ENCODE results near the gene TRMT11. TPM values are rescaled to one million over a fixed set of nuclear protein-coding genes. Genes with fewer than 3 reads are reported as not detected.
A peak's percentile ranks its signal among the peaks of the same experiment; 100 is the strongest.
"Not testable (repeated sequence)": the region's sequence is repeated elsewhere in the genome, so short reads cannot be mapped to it uniquely, and the experiment has no call there.

Gene TRMT11
- total RNA-seq, 1 experiment from 2014 or later, result 22.2 TPM

DNA sequence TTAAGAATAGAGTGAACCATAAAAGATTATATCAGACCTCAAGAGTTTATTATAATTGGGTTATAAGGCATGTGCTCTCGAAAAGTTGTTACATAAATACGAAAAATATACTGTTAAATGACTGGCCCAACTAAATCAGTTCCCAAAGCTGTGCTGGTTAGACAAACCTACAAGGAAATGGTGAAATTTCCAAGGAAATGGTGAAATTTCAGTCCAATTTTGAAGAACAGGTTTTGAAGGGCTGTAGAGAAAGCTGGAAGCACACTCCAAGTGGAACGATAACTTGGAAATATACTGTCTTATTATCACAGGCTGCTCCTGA is 400 bp upstream of the TRMT11 start:
- in situ Hi-C loops (cut with HindIII; ENCODE audit: low sequenced_read_pairs), result no loop called here
- no peak for DNase-seq (ENCODE audit: low spot score)

DNA sequence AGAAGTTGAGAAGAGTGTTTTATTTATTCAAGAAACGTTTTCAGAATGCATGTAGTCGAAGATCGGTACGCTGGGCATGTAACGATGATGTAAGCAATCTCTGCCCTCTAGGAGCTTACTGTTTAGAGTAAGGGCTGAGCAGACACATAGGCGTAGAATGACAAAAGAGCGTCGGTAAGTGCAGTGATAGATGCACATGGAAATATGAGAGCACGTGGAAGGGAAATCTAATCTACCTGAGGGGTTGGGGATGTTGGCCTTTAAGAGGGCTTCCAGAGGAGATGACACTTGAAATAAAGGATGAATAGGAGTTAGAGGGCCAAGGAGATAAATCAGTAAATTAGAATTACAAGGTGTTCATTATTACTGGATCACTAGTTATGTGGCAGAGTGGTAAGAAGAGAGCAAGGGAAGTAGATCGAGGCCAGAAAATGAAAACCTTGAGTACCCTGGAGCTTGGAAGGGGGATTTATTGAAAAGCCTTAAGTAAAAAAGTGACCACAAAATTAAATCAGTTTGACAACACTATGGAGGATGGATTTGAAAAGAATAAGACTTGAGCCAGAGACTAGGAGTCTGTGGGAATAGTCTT is 782 bp downstream of the TRMT11 start:
- in situ Hi-C loops (cut with HindIII; ENCODE audit: low sequenced_read_pairs), result no loop called here
- DNase-seq (ENCODE audit: low spot score), result peak; percentile 65

DNA sequence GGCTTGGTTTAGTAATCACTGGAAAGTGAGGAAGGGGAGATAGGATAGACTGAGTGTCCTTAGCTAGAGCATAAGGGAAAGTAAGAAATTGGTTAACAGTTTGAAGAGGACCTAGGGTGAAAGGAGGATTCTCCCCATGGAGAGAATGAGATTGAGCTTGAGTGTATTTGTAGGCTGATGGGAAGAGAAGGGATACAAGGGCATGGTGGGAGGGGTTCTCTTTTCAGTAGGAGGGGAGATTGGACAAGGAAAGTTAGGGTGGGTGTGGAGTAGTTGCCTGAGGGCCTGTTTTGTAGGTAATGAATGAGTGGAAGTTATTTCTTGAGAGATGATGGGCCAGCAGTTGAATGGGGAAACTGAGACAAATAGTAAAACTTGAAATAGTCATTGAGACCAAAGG is 1.9 kb downstream of the TRMT11 start:
- in situ Hi-C loops (cut with HindIII; ENCODE audit: low sequenced_read_pairs), result no loop called here
- DNase-seq (ENCODE audit: low spot score), result no peak

DNA sequence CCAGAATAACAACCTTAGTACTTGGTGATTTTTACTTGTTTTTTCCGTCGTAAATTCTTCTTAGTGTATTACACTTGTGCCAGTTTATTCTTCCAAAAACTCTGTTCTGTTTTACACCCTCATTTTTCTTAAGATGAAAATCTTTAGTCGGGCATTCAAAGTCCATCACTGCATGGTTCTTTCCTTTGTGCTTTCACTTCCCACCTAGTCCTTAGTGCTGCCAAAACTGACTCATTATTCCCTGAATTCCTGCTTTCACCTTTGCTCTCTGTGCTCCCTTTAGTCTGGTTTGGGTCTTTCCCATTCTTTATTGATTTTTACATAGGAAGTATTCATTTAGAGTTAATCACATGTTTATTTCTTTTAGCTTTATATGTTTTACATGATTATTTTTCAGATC is 3.3 kb downstream of the TRMT11 start:
- in situ Hi-C loops (cut with HindIII; ENCODE audit: low sequenced_read_pairs), result no loop called here
- no peak for DNase-seq (ENCODE audit: low spot score)

DNA sequence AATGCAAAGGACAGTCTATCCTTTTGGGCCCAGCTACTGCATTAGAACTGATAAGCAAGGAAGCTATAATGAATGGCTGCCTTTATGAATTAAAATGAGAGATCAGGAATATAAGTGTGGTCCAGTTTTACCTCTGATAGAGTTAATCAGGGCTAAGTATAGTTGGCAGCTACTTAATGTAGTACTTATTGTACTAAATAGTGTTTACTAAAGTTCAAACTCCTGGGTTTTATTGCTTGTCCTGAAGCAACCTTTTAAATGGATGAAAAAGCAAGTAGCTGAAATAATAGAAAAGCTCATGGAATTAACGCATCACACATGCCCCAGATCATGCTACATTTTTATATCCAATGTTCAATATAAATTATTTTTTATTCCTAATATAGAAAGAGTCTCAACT is 5.3 kb downstream of the TRMT11 start:
- peak; percentile 11 for DNase-seq (ENCODE audit: low spot score)
- in situ Hi-C loops (cut with HindIII; ENCODE audit: low sequenced_read_pairs), result no loop called here

DNA sequence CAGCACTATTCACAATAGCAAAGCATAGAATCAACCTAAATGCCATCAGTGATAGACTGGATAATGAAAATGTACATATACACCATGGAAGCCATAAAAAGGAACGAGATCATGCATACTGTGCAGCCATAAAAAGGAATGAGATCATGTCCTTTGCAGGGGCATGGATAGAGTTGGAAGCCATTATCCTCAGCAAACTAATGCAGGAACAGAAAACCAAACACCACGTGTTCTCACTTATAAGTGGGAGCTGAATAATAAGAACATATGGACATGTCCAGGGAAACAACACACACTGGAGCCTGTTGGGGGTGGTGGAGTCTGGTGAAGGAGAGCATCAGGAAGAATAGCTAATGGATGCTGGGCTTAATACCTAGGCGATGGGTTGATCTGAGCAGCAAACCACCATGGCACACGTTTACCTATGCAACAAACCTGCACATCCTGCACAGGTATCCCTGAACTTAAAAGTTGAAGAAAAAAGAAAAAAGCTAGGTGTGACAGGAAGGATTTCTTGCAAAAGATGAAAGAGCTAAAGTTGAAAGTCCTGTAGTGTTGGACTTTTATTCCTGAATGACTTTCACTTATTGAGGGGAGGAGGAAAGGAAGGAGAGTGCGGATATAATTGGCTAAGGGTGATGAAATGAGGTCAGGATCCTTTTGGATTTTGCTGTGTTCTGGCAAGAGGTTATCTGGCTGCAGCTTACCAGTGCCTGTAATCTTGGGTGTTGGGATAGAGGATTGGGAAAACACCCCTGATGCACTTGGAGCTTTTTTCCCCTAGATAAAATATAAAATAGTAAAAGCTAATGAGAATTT is 8.5 kb downstream of the TRMT11 start:
- DNase-seq (ENCODE audit: low spot score), result peak; percentile 49
- in situ Hi-C loops (cut with HindIII; ENCODE audit: low sequenced_read_pairs), result no loop called here

DNA sequence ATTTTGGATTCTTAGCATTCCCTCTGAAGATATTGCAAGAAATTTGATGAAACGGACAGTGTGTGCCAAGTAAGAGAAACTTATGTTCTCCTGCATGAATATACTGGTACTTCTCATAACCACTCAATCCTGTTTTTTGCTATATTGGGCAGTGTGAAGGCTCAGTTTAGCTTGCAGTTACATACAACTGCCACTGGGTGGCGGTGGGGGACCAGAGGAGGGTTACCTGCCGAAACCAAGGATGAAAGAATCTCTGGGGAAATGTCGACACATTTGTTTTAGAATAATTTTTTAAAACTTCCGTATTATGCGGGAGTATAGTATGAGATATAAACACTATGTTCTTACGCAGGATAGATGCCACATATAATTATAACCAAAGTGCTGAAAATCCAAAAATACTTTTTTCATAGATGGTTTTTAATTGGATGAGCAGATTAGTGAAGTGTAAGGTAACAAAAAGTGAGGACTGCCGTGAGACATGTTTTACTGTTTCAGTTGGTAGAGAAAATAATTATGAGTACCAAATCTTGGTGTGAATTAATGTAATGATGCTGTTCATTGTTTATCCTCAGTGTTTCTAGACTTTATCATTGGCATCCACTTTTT is 9.7 kb downstream of the TRMT11 start:
- in situ Hi-C loops (cut with HindIII; ENCODE audit: low sequenced_read_pairs), result no loop called here
- DNase-seq (ENCODE audit: low spot score), result peak; percentile 88

DNA sequence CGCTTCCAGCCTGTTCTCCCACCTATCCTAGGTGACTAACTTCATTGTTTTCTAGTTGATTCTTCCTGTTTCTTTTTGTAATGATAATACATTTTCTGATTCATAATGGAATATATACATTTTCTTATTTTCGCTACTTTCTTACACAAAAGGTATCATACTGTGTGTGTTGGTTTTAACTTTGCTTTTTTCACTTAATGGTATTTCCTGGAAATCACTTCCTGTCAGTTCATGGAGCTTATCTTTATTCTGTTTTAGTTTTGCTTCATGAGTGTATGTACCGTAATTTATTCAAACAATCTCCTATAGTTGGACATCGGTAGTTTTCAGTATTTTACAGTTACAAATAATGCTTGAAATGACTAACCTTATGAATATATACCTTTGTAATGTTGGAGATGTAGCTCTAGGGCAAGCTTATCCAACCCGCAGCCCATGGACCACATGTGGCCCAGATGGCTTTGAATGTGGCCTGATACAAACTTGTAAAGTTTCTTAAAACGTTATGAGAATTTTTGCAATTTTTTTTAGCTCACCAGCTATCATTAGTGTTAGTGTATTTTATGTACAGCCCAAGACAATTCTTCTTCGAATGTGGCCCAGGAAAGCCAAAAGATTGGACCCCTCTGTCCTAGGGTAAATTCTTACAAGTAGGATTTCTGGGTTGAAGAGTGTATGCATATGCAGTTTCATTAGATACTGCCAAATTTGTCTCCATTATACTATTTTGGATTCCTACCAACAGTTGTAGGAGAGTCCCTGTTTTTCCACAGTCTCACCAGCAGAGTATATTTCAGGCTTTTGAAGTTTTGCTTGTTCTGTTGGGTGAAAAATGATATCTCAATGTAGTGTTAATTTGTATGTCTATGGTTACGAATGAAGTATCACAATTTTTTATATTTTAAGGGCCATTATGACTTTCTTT is 16.7 kb downstream of the TRMT11 start:
- DNase-seq (ENCODE audit: low spot score), result no peak
- in situ Hi-C loops (cut with HindIII; ENCODE audit: low sequenced_read_pairs), result no loop called here

DNA sequence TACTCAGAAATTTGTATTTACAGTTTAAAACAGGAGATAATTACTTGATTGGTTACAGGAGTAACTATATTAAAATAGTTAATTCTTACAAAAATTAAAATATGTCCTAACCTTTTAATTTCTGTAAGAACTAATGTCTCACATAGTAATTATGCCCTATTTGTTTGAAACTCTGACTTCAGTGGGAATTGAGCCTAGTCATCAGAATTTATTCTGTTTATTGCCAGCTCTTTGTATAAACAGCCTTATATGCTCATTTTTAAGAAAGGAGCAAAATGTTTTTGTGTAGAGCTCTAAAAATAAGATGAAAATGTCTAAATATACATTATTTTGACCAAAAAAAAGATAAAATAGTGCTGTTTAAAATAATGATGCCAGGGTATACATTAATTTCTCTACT is 21.5 kb downstream of the TRMT11 start:
- no peak for DNase-seq (ENCODE audit: low spot score)
- in situ Hi-C loops (cut with HindIII; ENCODE audit: low sequenced_read_pairs), result no loop called here

DNA sequence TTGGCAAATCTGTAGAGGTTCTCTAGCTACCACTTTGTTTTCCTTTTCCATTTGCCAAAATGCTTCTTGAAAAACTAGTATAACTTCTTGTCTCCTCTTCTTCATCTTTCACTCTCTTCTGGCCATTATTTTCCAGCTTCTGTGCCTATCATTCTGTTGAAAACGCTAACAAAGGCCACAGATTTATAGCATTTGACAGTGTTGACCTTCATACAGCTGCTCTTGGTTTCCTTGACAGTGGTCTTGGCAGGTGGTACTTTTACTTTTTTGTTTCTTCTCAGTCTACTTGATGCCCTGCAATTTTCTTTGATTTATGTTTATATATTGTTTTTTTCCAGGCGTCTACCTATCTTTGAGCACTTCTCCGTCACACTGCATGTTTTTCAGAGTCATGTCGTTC is 23.7 kb downstream of the TRMT11 start:
- in situ Hi-C loops (cut with HindIII; ENCODE audit: low sequenced_read_pairs), result no loop called here
- no peak for DNase-seq (ENCODE audit: low spot score)

DNA sequence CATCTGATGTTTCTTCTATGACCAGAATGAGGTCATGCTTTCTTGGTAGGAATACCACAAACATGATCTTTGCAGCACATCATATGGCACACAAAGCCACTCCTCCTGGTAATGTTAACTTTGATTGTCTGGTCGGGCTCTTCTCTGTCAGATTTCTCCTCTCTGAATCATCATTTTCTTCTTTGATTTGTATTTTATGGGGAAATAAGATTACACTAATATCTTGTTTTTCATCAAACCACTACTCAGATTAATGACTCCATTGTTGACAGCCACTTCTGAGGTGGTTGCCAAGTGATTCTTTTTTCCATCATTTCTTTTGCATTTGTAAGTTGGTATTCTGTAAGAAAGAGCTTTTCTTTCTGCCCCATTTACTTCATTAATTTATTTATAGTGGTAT is 29.5 kb downstream of the TRMT11 start:
- in situ Hi-C loops (cut with HindIII; ENCODE audit: low sequenced_read_pairs), result no loop called here
- DNase-seq (ENCODE audit: low spot score), result no peak

DNA sequence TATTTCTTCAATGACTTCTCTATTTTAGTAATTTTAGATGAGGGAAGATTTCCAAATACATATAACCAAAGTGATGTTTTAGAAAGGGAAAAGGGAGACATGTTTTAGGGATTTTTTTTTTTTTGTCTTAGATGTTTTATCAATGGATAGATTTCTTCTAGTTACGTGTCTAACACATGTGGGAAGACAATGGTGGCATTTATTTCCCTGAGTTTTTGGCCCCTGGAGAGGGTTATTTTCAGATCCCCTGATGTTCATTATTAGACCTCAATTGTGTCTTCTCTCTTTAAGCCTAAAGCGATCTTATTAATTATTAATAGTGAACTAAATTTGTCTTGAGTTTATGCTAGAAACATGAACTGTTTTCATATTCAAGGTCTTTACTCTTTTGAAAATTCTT is 30.3 kb downstream of the TRMT11 start:
- in situ Hi-C loops (cut with HindIII; ENCODE audit: low sequenced_read_pairs), result no loop called here
- DNase-seq (ENCODE audit: low spot score), result no peak

DNA sequence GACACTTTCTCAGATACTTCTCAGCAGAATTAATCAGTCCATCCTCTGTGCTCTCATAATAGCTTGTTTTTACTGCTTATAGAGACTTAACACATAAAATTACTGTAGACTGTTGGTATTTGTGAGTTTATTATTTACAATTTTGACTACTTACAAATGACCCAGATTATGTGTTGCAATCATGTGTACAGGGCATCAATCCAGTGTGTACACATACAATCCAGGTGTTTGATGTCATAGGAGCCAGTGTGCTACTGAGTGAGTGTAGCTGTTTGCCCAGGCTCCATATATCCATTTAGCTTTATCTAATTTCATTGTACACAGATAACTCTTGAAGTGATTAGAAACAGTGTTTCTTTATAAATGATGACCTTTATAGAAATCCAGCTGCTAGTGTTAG is 31.3 kb downstream of the TRMT11 start:
- DNase-seq (ENCODE audit: low spot score), result no peak
- in situ Hi-C loops (cut with HindIII; ENCODE audit: low sequenced_read_pairs), result no loop called here

DNA sequence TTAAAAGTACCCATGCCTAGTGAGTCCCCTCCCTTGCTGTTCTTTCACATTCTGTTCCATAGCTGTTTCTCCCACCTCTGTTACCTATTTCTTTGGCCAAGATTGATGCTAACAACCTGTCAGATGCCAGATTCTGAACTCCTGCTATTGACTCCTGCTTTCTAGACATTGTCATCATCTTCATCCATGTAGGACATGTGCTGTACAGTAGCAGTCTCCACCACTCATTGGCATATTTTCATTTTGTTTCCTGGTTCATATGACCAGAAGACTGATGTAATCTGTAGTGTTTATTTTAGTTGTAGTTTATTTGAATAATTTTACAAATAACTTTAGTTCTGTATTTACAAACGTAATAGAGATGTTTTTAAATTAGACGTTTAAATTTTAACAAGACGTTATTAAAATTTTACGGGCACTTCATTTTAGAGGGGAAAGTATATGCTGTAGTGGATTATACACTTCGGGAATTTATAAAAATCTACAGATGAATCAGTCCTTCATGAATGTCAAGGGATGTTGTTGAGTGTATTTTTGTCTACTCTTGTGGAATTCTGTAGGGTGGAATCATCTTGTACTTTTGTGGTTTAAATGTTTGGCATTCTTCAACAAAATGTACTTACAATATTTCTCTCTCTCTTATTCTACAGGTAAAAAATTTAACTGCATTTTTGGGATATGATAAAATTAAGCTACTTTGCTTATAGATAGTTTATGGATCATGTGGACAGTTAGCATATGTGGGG is 34.1 kb downstream of the TRMT11 start:
- in situ Hi-C loops (cut with HindIII; ENCODE audit: low sequenced_read_pairs), result no loop called here
- no peak for DNase-seq (ENCODE audit: low spot score)

DNA sequence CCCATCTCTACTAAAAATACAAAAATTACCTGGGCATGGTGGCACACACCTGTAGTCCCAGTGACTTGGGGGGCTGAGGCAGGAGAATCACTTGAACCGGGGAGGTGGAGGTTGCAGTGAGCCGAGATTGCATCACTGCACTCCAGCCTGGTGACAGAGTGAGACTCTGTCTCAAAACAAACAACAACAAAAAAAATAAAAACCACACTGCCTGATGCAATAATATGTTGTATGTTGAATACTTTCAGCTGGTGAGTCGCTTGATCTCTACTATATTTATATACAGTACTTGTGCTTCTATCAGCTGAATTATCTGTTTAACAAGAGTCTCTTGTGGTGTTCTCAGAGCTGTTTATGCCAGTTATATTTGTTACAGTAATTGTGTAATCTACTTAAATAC is 37.1 kb downstream of the TRMT11 start:
- DNase-seq (ENCODE audit: low spot score); in situ Hi-C loops (cut with HindIII; ENCODE audit: low sequenced_read_pairs): not testable (repeated sequence)

DNA sequence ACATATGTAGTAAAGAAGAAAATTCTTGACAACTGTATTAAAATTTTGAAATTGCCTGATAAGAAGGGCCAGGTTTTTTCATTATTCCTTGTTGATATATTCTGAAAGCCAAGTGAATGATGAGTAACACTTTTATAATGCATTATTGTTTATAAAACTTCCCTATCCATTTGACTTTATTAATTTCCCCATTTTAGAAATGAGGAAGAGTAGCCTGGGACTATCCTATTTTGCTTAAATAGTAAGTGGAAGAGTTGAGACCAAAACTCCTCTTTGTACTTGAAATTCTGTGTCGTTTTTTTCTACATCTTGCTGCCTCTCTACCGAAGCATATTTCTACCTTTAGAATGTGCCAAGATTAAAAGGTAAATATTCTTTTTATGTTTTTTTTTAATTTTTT is 39.7 kb downstream of the TRMT11 start:
- in situ Hi-C loops (cut with HindIII; ENCODE audit: low sequenced_read_pairs), result no loop called here
- DNase-seq (ENCODE audit: low spot score), result no peak

DNA sequence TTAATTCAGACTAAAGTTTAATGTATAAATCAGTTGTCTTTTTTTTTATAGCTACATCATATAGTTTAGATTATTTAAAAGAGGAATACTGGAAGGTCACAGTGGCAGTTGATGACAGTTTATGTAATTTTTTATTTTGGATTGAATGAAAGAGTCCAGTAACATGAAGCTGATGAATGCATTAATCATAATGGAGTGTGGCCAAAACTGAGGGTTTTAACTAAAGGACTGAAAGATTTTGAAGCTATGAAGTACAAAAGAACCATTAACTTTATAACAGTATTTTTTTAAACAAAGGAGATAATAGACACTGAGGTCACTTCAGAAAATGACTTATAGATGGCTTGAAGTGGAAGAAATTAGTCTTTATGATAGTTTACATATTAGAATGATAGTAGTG is 41.3 kb downstream of the TRMT11 start:
- in situ Hi-C loops (cut with HindIII; ENCODE audit: low sequenced_read_pairs), result no loop called here
- DNase-seq (ENCODE audit: low spot score), result no peak

DNA sequence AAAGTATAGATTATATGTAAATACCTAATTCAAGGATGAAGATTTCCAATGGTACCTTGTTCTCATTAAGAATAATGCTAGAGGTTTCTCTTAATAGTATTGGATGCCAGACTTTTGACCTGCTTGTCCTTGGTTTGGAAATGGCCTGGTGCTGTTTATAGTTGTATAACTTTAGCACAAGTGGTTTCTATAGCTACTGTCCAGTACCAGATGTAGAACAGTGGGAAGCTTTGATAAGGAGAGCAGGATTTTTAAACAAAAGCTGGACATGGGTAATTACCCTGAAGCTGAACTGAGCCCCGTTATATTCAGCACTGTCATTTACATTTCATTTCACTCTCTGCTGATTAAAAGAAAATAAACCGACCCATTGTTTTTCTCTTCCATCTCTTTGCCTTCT is 43.7 kb downstream of the TRMT11 start:
- in situ Hi-C loops (cut with HindIII; ENCODE audit: low sequenced_read_pairs), result no loop called here

DNA sequence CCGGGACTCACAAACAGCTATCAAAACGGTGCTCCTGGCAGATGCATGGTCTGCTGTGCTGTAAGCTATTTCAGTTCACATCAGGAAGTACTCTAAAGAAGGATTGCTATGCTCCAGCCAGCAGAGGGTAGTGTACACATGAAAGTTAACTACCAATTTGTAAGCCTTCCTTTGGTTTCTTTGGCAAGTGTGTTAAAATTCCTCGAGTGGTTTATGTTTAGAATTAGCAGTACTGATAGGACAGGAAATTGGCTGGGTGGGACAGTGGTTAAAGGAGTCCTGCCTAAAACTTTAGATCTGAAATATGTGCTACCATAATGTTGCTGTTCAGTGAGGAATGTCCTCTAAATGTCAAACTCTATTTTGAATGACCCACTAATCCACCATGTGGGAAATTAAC is 47.4 kb downstream of the TRMT11 start:
- peak; percentile 49 for DNase-seq (ENCODE audit: low spot score)
- in situ Hi-C loops (cut with HindIII; ENCODE audit: low sequenced_read_pairs), result no loop called here

More for the DNA sequence above, 43.7 kb downstream of the TRMT11 start:
- DNase-seq (ENCODE audit: low spot score), result no peak

Data from G401 (cell line).